SU-DHL-6 (cell line): Measurements from ENCODE around the gene C3AR1.

Source experiments
- EZH2phosphoT487 ChIP-seq: fragments of 200-600 bp; sonication (generic), shearing (Covaris generic); conservative IDR thresholded peaks from 2 replicates; pipeline ENCODE4 v1.6.1; 2018; ENCODE audit warnings: mild to moderate bottlenecking, antibody characterized with exemption, low read length, moderate library complexity, mixed read lengths
- TF ChIP-seq, protein P1 (sequence below): fragments of 200-600 bp; sonication (generic); IDR thresholded peaks from one replicate; pipeline ENCODE4 v1.5.1; 2017; ENCODE audit warnings: antibody characterized with exemption, mild to moderate bottlenecking, low read length, moderate library complexity; ENCODE audit not compliant: insufficient read depth, poor library complexity, severe bottlenecking

DNA sequence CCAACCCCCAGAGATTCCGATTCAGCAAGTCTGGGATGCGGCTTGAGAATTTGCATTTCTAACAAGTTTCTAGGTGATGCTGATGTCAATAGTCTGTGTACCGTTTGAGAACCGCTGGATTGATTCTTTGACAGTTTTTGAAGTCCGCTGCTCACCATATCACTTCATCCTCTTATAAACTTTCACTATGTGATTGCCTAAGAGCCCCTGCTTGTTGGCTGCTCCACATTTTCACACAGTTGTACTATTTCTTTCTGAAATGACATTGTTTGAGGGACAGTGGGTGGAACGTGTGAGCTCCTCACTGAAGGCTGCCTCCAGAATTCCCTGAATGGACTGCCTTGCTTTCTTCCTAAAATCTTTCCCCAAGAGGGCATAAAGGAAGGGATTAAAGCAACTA, 7.7 kb downstream of the C3AR1 start:
- TF ChIP-seq, protein P1, sequence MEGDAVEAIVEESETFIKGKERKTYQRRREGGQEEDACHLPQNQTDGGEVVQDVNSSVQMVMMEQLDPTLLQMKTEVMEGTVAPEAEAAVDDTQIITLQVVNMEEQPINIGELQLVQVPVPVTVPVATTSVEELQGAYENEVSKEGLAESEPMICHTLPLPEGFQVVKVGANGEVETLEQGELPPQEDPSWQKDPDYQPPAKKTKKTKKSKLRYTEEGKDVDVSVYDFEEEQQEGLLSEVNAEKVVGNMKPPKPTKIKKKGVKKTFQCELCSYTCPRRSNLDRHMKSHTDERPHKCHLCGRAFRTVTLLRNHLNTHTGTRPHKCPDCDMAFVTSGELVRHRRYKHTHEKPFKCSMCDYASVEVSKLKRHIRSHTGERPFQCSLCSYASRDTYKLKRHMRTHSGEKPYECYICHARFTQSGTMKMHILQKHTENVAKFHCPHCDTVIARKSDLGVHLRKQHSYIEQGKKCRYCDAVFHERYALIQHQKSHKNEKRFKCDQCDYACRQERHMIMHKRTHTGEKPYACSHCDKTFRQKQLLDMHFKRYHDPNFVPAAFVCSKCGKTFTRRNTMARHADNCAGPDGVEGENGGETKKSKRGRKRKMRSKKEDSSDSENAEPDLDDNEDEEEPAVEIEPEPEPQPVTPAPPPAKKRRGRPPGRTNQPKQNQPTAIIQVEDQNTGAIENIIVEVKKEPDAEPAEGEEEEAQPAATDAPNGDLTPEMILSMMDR: no peak
- TF ChIP-seq EZH2phosphoT487: no peak
